K562 (cell line): Measurements from ENCODE around the gene NRM. TPM values are rescaled to one million over a fixed set of nuclear protein-coding genes. Genes with fewer than 3 reads are reported as not detected.

Experiments
- CHD2 ChIP-seq: IDR thresholded peaks from 2 replicates; pipeline ENCODE4 v1.6.1; 2011; ENCODE audit warnings: low read depth, low read length
- GATAD2A ChIP-seq: fragments of 450-650 bp; IDR thresholded peaks from 2 replicates; pipeline ENCODE4 v1.6.1; 2017
- HDAC2 ChIP-seq: fragments of 450-650 bp; IDR thresholded peaks from 2 replicates; pipeline ENCODE4 v1.6.1; 2016; ENCODE audit warnings: mild to moderate bottlenecking
- KLF6 ChIP-seq: fragments of 250-450 bp; sonication (Bioruptor Pico); IDR thresholded peaks from 2 replicates; pipeline ENCODE4 v1.4.0; 2020; ENCODE audit warnings: mild to moderate bottlenecking, moderate library complexity, borderline replicate concordance
- L3MBTL2 ChIP-seq: fragments of 450-650 bp; IDR thresholded peaks from 2 replicates; pipeline ENCODE4 v1.6.1; 2016; ENCODE audit warnings: mild to moderate bottlenecking, moderate library complexity
- LCOR ChIP-seq: sonication (generic); formaldehyde crosslinking; IDR thresholded peaks from 2 replicates; pipeline ENCODE4 v1.8.0; 2022; ENCODE audit warnings: mild to moderate bottlenecking, missing genetic modification reagents
- MEF2A ChIP-seq: IDR thresholded peaks from 2 replicates; pipeline ENCODE4 v1.6.1; 2011; ENCODE audit warnings: low read depth, mild to moderate bottlenecking, low read length, moderate library complexity; ENCODE audit not compliant: control insufficient read depth
- PTBP1 ChIP-seq: fragments of 200-400 bp; formaldehyde crosslinking; IDR thresholded peaks from 2 replicates; pipeline ENCODE4 v1.6.1; 2017; ENCODE audit warnings: low read depth, low read length
- SAP30 ChIP-seq: fragments of 200-600 bp; sonication (generic); IDR thresholded peaks from 2 replicates; pipeline ENCODE4 v1.6.1; 2012; ENCODE audit warnings: borderline replicate concordance, low read depth, mild to moderate bottlenecking, moderate library complexity, low read length, control low read depth, inconsistent platforms; ENCODE audit not compliant: insufficient read depth, poor library complexity, severe bottlenecking
- SIN3A ChIP-seq, 2 experiments: fragments of 150-350 bp in 1 of 2; IDR thresholded peaks; 2 replicates each; pipeline ENCODE4 v1.6.1; 2011 to 2016; ENCODE audit warnings: borderline replicate concordance in 2 of 2, low read depth in 2 of 2, low read length in 2 of 2, mild to moderate bottlenecking in 2 of 2, moderate library complexity in 2 of 2; ENCODE audit not compliant: control insufficient read depth in 1 of 2
- SIRT6 ChIP-seq: IDR thresholded peaks from one replicate; pipeline ENCODE4 v1.6.1; 2012; ENCODE audit warnings: low read depth, mild to moderate bottlenecking, control low read depth, inconsistent platforms, low read length, moderate library complexity
- SRSF3 ChIP-seq: fragments of 200-400 bp; formaldehyde crosslinking; IDR thresholded peaks from 2 replicates; pipeline ENCODE4 v1.6.1; 2016; ENCODE audit warnings: mild to moderate bottlenecking, low read length, moderate library complexity; ENCODE audit not compliant: insufficient read depth
- TEAD2 ChIP-seq: fragments of 450-650 bp; IDR thresholded peaks from 2 replicates; pipeline ENCODE4 v1.6.1; 2016; ENCODE audit warnings: missing genetic modification characterization, control low read depth, missing compliant biosample characterization
- ZNF184 ChIP-seq: sonication (generic); formaldehyde crosslinking; IDR thresholded peaks from 2 replicates; pipeline ENCODE4 v1.5.0; 2020; ENCODE audit warnings: missing genetic modification reagents
- polyA plus RNA-seq, 8 experiments: library from polyadenylated mRNA; depleted of rRNA in 4 of 8; stranded (reverse) in 5 of 8; unstranded in 3 of 8; fragments of >200 nt; fragmentation: Nextera tagmentation in 2 of 8; fragmentation: Illumina TruSeq in 1 of 8; extraction: Ambion mirVana in 2 of 8; extraction: Trizol in 1 of 8; gene quantifications; 2 replicates each; pipeline versions ENCODE4 v1.2.1 to v1.2.3, GENCODE V29; 2011 to 2014; ENCODE audit warnings: inconsistent platforms in 1 of 8, missing spikeins in 1 of 8
- total RNA-seq, 7 experiments: library from RNA; depleted of rRNA in 6 of 7; stranded (reverse); fragments of >200 nt in 6 of 7; fragmentation: Illumina TruSeq in 2 of 7; extraction: Trizol in 2 of 7; gene quantifications; 2 replicates each; pipeline versions ENCODE4 v1.2.1 to v1.2.3, GENCODE V29; 2011 to 2021; ENCODE audit warnings: low replicate concordance in 1 of 7
- TF ChIP-seq, protein P1 (sequence below), 2 experiments: IDR thresholded peaks; 2 replicates each; pipeline ENCODE4 v1.6.1; 2011; ENCODE audit warnings: borderline replicate concordance in 1 of 2, control low read depth in 1 of 2, low read depth in 1 of 2, low read length in 1 of 2, mild to moderate bottlenecking in 1 of 2, mixed read lengths in 1 of 2, moderate library complexity in 1 of 2; ENCODE audit not compliant: insufficient read depth in 1 of 2, insufficient read length in 1 of 2, poor library complexity in 1 of 2, severe bottlenecking in 1 of 2; ENCODE audit errors: extremely low read depth in 1 of 2
- TF ChIP-seq, protein P2 (sequence below): fragments of 450-650 bp; formaldehyde crosslinking; conservative IDR thresholded peaks from 2 replicates; pipeline ENCODE4 v1.4.0; 2022; ENCODE audit warnings: mild to moderate bottlenecking, missing genetic modification characterization
- TF ChIP-seq, protein P3 (sequence below): sonication (generic); formaldehyde crosslinking; IDR thresholded peaks from 2 replicates; pipeline ENCODE4 v1.8.0; 2022; ENCODE audit warnings: mild to moderate bottlenecking, missing genetic modification reagents
- TF ChIP-seq, protein P4 (sequence below): fragments of 450-650 bp; formaldehyde crosslinking; IDR thresholded peaks from 2 replicates; pipeline ENCODE4 v1.4.0; 2022; ENCODE audit warnings: missing genetic modification characterization
- TF ChIP-seq, protein P5 (sequence below): sonication (generic); formaldehyde crosslinking; IDR thresholded peaks from 2 replicates; pipeline ENCODE4 v1.8.0; 2022; ENCODE audit warnings: mild to moderate bottlenecking, missing genetic modification reagents, borderline replicate concordance

Gene NRM
- total and polyA plus RNA-seq, 9 of the 15 experiments (the other 6 are each of a cell fraction or from before 2014, with no cell fraction given), result 9.7 to 58.2 (median 18.1) TPM

DNA sequence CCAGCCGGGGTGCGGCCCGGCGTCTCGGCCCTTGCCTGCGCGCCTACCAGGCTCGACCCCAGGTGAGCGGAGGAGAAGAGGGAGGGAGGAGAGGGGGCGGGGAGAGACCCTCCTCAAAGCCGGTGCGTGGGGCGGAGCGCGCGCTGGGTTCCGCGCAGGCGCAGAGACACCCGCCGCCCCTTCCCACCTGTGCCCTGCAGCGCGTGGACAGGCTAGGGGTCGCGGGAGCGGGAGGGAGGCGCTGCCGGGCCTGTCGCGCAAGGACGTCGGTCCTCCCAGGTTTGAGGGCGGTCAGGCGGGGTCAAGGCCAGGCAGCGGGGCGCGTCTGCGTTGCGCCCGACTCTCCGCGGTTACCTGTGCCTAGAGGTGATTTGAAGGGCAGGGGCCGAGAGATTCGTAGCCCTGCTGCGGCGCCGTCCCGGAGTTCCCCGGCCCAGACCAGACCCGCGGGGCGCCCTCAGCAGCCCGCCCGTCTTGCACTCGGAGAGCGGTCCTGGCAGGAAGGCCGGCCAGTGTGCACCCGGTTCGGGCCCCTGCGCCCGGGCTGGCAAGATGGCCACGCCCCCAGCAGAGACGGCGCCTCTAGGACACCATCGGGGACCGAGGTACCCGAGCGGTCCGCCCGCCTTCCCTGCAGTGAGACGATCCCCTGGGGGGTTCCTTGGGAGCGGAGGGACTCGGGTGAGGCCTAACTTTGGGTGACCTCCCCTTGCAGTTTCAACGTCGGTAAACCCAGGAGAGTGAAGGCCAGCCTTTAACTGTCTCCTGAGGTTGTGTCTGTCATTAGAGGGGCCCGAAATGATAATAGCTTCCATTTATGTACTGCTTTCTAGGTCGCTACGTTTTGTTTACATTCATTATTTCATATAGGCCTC is 43.3 kb downstream of the NRM start (continued):
- TF ChIP-seq TEAD2 (tag) (no peak), LCOR (CRISPR knock-in tag) (0 out of 2 replicates have a peak, but pooled peaks have one; percentile 30), SRSF3 (0 out of 2 replicates have a peak, but pooled peaks have one; percentile 45), CHD2 (no peak), L3MBTL2 (peak; percentile 53), MEF2A (no peak), SIN3A (IDR thresholded peaks at IDR 0.05; ENCODE audit: borderline replicate concordance in 2 of 2, control insufficient read depth in 1 of 2, low read depth in 2 of 2, low read length in 2 of 2) (peak in 1 of 2 experiments; percentile 66; a peak in 2 of 4 replicates), KLF6 (CRISPR knock-in tag) (no peak), SIRT6 (no peak), ZNF184 (CRISPR knock-in tag) (no peak), GATAD2A (peak; percentile 75), HDAC2 (peak; percentile 79; the same call in 1 of the 2 replicates), PTBP1 (0 out of 2 replicates have a peak, but pooled peaks have one; percentile 46), SAP30 (peak; percentile 90)
- TF ChIP-seq, protein P1, sequence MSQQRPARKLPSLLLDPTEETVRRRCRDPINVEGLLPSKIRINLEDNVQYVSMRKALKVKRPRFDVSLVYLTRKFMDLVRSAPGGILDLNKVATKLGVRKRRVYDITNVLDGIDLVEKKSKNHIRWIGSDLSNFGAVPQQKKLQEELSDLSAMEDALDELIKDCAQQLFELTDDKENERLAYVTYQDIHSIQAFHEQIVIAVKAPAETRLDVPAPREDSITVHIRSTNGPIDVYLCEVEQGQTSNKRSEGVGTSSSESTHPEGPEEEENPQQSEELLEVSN (IDR thresholded peaks at IDR 0.05; ENCODE audit: borderline replicate concordance in 1 of 2, extremely low read depth in 1 of 2, insufficient read depth in 1 of 2, insufficient read length in 1 of 2, low read depth in 1 of 2, low read length in 1 of 2, poor library complexity in 1 of 2, severe bottlenecking in 1 of 2), result peak in 1 of 2 experiments; percentile 61
- TF ChIP-seq, protein P2, sequence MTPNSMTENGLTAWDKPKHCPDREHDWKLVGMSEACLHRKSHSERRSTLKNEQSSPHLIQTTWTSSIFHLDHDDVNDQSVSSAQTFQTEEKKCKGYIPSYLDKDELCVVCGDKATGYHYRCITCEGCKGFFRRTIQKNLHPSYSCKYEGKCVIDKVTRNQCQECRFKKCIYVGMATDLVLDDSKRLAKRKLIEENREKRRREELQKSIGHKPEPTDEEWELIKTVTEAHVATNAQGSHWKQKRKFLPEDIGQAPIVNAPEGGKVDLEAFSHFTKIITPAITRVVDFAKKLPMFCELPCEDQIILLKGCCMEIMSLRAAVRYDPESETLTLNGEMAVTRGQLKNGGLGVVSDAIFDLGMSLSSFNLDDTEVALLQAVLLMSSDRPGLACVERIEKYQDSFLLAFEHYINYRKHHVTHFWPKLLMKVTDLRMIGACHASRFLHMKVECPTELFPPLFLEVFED (CRISPR knock-in tag), result no peak
- TF ChIP-seq, protein P3, sequence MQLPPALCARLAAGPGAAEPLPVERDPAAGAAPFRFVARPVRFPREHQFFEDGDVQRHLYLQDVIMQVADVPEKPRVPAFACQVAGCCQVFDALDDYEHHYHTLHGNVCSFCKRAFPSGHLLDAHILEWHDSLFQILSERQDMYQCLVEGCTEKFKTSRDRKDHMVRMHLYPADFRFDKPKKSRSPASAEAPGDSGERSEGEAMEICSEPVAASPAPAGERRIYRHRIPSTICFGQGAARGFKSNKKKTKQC (CRISPR knock-in tag), result peak; percentile 83; the same call in 1 of the 2 replicates
- TF ChIP-seq, protein P4, sequence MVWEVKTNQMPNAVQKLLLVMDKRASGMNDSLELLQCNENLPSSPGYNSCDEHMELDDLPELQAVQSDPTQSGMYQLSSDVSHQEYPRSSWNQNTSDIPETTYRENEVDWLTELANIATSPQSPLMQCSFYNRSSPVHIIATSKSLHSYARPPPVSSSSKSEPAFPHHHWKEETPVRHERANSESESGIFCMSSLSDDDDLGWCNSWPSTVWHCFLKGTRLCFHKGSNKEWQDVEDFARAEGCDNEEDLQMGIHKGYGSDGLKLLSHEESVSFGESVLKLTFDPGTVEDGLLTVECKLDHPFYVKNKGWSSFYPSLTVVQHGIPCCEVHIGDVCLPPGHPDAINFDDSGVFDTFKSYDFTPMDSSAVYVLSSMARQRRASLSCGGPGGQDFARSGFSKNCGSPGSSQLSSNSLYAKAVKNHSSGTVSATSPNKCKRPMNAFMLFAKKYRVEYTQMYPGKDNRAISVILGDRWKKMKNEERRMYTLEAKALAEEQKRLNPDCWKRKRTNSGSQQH (CRISPR knock-in tag), result 0 out of 2 replicates have a peak, but pooled peaks have one; percentile 3
- TF ChIP-seq, protein P5, sequence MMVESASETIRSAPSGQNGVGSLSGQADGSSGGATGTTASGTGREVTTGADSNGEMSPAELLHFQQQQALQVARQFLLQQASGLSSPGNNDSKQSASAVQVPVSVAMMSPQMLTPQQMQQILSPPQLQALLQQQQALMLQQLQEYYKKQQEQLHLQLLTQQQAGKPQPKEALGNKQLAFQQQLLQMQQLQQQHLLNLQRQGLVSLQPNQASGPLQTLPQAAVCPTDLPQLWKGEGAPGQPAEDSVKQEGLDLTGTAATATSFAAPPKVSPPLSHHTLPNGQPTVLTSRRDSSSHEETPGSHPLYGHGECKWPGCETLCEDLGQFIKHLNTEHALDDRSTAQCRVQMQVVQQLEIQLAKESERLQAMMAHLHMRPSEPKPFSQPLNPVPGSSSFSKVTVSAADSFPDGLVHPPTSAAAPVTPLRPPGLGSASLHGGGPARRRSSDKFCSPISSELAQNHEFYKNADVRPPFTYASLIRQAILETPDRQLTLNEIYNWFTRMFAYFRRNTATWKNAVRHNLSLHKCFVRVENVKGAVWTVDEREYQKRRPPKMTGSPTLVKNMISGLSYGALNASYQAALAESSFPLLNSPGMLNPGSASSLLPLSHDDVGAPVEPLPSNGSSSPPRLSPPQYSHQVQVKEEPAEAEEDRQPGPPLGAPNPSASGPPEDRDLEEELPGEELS (CRISPR knock-in tag), result no peak; the same call in 1 of the 2 replicates
